ENCODE data around the gene LTBP3. TPM values are rescaled to one million over a fixed set of nuclear protein-coding genes. Genes with fewer than 3 reads are reported as not detected.

Gene LTBP3
- total and polyA plus RNA-seq, 9 of the 15 experiments (the other 6 are each of a cell fraction or from before 2014, with no cell fraction given), result 0.06 to 20.5 (median 4.8) TPM

DNA sequence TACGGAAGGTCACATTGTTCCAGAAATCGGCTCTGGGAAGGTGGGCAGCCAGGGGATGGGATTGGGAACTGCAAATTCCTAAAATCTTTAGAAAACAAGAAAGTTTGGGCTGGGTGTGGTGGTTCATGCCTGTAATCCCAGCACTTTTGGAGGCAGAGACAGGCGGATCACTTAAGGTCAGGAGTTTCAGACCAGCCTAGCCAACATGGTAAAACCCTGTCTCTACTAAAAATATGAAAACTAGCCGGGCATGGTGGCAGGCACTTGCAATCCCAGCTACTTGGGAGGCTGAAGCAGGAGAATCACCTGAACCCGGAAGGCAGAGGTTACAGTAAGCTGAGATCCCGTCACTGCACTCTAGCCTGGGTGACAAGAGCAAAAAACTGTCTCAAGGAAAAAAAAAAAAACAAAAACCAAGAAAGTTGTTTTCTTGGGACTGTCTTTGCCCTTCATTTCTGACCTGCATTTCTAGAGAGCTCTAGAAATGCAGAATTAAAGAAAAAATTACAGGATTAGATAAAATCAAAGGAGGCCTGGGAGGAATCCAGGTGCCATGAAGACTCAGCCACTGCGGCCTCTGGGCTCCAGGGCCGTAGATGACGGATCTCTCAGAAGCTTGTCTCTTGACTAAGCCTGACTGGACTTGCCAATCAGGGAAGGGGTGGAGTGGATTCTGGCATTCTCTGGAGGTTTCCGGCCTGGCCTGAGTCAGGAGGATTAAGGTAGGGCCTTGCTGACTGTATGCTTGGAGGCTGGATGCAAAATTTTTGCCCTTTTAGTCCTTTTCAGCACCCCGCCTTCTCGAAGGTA is 64.6 kb downstream of the LTBP3 start (continued):
- TF ChIP-seq, protein P1, sequence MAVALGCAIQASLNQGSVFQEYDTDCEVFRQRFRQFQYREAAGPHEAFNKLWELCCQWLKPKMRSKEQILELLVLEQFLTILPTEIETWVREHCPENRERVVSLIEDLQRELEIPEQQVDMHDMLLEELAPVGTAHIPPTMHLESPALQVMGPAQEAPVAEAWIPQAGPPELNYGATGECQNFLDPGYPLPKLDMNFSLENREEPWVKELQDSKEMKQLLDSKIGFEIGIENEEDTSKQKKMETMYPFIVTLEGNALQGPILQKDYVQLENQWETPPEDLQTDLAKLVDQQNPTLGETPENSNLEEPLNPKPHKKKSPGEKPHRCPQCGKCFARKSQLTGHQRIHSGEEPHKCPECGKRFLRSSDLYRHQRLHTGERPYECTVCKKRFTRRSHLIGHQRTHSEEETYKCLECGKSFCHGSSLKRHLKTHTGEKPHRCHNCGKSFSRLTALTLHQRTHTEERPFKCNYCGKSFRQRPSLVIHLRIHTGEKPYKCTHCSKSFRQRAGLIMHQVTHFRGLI (CRISPR knock-in tag; IDR thresholded peaks at IDR 0.05), result no peak
- peak; percentile 44; the same call in 1 of the 2 replicates for TF ChIP-seq CXXC5 (CRISPR knock-in tag; IDR thresholded peaks at IDR 0.05)
- no peak for TF ChIP-seq HOXB6 (CRISPR knock-in tag; IDR thresholded peaks at IDR 0.05; ENCODE audit: borderline replicate concordance)
- TF ChIP-seq PTRF (tag; IDR thresholded peaks at IDR 0.05), result 0 out of 2 replicates have a peak, but pooled peaks have one; percentile 12
- peak; percentile 16 for TF ChIP-seq RBBP5 (IDR thresholded peaks at IDR 0.05; ENCODE audit: borderline replicate concordance, insufficient read depth, low read length, poor library complexity, severe bottlenecking)
- TF ChIP-seq POLR2G (IDR thresholded peaks at IDR 0.05; ENCODE audit: low read depth, low read length), result no peak
- 0 out of 2 replicates have a peak, but pooled peaks have one; percentile 8 for TF ChIP-seq TAL1 (IDR thresholded peaks at IDR 0.05)
- TF ChIP-seq, protein P2, sequence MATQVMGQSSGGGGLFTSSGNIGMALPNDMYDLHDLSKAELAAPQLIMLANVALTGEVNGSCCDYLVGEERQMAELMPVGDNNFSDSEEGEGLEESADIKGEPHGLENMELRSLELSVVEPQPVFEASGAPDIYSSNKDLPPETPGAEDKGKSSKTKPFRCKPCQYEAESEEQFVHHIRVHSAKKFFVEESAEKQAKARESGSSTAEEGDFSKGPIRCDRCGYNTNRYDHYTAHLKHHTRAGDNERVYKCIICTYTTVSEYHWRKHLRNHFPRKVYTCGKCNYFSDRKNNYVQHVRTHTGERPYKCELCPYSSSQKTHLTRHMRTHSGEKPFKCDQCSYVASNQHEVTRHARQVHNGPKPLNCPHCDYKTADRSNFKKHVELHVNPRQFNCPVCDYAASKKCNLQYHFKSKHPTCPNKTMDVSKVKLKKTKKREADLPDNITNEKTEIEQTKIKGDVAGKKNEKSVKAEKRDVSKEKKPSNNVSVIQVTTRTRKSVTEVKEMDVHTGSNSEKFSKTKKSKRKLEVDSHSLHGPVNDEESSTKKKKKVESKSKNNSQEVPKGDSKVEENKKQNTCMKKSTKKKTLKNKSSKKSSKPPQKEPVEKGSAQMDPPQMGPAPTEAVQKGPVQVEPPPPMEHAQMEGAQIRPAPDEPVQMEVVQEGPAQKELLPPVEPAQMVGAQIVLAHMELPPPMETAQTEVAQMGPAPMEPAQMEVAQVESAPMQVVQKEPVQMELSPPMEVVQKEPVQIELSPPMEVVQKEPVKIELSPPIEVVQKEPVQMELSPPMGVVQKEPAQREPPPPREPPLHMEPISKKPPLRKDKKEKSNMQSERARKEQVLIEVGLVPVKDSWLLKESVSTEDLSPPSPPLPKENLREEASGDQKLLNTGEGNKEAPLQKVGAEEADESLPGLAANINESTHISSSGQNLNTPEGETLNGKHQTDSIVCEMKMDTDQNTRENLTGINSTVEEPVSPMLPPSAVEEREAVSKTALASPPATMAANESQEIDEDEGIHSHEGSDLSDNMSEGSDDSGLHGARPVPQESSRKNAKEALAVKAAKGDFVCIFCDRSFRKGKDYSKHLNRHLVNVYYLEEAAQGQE (IDR thresholded peaks at IDR 0.05; ENCODE audit: borderline replicate concordance), result peak; percentile 60
- TF ChIP-seq, protein P2 (CRISPR knock-in tag; IDR thresholded peaks at IDR 0.05; ENCODE audit: low read depth), result no peak
- TF ChIP-seq, protein P3, sequence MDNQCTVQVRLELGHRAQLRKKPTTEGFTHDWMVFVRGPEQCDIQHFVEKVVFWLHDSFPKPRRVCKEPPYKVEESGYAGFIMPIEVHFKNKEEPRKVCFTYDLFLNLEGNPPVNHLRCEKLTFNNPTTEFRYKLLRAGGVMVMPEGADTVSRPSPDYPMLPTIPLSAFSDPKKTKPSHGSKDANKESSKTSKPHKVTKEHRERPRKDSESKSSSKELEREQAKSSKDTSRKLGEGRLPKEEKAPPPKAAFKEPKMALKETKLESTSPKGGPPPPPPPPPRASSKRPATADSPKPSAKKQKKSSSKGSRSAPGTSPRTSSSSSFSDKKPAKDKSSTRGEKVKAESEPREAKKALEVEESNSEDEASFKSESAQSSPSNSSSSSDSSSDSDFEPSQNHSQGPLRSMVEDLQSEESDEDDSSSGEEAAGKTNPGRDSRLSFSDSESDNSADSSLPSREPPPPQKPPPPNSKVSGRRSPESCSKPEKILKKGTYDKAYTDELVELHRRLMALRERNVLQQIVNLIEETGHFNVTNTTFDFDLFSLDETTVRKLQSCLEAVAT (IDR thresholded peaks at IDR 0.05), result 0 out of 4 replicates have a peak, but pooled peaks have one; percentile 34 to 45
- TF ChIP-seq, protein P4, sequence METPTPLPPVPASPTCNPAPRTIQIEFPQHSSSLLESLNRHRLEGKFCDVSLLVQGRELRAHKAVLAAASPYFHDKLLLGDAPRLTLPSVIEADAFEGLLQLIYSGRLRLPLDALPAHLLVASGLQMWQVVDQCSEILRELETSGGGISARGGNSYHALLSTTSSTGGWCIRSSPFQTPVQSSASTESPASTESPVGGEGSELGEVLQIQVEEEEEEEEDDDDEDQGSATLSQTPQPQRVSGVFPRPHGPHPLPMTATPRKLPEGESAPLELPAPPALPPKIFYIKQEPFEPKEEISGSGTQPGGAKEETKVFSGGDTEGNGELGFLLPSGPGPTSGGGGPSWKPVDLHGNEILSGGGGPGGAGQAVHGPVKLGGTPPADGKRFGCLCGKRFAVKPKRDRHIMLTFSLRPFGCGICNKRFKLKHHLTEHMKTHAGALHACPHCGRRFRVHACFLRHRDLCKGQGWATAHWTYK (CRISPR knock-in tag; IDR thresholded peaks at IDR 0.05), result no peak
- TF ChIP-seq ZNF644 (tag; IDR thresholded peaks at IDR 0.05; ENCODE audit: low read depth), result no peak
- no peak for TF ChIP-seq IFI16 (CRISPR knock-in tag; IDR thresholded peaks at IDR 0.05)
- TF ChIP-seq GATAD2B (IDR thresholded peaks at IDR 0.05; ENCODE audit: borderline replicate concordance), result no peak
